GM21619 (cell line): Measurements from ENCODE around the gene TANC1.
A peak's percentile ranks its signal among the peaks of the same experiment; 100 is the strongest.

Source experiments
- ATAC-seq: cut with Tn5 transposase; IDR thresholded peaks from one replicate; pipeline ENCODE4 v1.9.1; 2021; ENCODE audit not compliant: unreplicated experiment

The TANC1 gene

DNA sequence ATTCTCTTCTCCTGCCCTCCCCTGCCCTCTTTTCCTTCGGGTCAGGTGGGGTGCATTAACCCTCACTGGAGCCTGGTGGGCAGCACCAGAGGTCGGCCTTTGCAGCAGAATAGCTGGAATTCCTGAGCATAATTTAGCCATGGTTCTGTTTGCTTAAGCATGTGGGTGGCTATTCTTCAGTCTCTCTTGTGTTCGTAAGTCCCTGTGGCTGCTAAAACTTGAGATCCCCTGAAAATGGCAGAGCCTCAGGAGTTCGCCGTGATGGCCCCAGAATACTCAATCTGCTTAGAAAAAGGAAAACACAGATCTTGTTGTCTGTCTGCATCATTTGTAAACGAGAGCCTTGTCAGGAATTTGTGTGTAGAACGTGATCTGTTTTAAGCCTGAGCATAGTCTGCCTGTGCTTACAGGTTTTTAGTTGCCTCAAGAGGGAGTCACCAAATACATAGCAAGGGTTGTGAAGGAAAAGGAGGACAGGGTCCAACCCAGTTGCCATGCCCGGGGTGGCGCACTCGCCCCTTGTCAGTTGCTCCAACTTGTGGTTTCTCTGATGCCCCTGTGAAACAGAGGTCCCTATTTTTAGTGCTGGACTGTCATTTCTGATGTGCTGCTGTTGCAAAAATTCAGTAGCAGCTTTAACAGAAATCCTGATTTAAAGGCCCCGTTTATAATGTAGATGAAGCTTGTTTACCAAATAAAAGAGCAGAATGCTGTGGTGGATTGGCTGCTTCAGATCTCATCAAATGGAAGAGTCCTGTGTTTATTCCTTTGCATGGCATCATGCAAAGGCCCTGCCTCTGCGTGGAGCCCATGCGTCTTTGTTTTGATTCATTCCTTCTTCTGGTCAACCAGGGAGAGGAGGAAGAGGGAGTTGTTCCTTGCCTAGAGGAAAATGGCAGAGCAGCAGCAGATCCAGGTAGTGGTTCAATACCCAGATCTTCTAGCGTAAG is 243.3 kb downstream of the TANC1 start:
- ATAC-seq: no peak

DNA sequence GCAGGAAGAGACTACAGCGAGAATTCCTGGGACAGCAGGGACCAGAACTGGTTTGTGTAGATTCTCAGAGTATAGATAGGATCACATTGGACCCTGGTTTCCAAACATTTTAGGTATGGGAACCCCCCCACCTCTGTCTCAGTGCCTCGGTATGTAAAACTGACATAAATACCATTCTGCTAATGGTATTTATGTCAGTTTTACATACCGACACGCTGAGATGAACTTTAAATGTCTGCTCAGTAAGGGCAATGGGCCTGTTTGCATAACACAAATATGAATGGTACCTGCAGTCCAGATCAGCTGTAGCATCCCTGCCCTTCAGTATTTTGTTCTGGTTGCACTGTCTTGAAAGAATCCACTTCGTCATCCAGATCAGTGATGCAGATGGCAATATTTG is 244.9 kb downstream of the TANC1 start:
- ATAC-seq: no peak

DNA sequence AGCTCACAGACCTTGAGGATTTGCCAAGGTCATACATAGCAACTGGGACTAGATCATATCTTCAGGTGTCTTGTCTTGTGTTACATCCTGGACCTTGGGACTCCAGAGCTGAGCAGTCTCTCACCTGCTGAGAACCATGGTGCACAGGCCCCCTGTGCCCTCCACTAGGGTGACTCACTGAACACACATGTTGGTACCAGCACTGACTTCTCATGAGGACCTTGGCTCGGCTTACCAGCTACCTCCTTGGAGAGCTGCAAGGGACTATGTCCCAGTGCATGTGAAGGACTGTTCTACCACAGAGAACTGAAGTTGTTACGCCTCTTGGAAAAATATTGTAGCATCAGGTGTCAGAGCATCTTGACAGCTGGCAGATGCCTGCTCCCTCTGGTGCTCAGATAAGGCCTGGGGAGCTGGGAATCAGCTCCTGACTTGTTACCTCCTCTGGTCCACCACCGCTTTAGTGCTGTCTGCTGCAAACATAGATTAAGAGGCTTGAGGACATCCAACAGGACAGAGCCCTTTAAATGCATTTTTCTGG is 246.0 kb downstream of the TANC1 start:
- ATAC-seq: no peak

DNA sequence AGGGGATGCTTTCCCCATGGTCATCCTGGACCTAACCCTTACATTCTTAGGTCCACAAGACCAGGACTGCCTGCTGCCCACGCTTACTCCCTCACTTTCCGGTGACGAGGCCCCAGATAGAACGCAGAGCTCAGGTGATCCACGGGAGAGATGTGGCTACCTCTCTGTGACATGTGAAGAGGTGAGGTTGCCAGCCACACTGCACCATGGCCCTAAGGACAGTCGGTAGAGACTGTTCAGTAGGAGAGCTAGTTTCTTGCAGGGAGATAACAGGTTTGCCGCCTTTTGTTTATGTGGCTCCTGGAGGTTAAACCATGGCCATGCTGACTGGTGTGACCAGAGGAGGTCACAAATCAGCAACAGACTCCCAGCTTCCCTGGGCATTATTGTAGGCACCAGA is 246.7 kb downstream of the TANC1 start:
- no peak for ATAC-seq

DNA sequence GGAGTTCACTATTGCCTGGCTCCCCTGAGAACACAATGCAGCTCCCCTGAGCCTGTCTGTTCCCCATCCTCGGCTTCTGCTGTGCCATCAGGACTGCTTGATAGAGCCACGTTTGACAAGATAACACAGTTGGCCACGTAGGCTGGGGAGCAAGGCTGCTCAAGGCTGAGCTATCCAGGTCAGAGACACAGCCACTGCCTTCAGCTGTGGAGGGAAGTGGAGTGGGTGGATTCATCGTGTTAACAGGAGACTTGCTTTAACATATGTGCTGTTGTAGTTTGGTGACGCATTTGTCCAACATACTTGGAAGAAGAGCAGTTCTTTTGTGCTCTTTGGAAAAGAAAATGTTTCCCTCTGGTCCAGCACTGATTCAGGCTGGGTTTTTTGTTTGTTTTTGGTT is 249.2 kb downstream of the TANC1 start:
- ATAC-seq: no peak

DNA sequence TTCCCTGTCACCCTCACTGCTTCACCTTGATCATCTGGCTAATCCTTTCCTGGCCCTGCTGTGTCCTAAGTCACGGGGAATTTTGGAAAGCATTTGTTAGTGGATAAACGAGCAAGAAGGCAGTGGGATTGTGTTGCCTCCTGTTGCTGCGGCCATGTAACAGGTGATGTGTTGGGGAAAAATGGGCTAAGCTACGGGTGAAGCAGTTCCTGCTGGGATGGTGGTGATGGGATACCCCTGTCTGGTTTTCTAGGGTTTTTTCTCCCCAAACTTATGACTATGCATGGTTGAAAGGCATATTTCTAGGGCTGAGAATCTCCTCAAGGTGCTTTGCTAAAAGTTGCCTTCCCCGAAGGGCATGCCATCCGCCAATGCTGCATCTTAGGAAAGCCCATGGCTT is 249.9 kb downstream of the TANC1 start:
- no peak for ATAC-seq

DNA sequence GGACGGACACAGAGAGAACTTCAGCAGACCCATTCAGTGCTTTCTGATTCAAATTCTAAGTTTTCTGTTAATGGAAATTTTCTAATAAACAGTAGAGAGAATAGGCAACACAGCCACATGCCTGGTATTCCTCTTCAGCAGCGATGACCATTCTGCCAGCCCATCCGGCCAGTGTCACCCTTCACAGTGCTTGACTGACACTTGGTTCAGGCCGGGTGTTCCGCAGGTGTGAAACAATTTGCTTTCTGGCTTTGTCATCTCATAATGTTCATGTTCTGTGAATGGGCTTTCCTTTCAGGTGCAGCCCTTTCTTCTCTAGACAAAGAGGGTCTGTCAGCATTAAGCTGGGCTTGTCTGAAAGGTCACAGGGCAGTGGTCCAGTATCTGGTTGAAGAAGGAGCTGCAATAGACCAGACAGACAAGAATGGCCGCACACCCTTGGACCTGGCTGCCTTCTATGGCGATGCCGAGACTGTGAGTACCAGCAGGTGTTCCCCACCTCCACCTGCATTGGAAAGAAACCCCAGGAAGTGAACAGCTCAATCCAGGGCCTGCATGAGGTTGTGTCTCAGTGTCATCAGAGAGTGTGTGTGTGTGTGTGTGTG is 251.1 kb downstream of the TANC1 start:
- no peak for ATAC-seq

DNA sequence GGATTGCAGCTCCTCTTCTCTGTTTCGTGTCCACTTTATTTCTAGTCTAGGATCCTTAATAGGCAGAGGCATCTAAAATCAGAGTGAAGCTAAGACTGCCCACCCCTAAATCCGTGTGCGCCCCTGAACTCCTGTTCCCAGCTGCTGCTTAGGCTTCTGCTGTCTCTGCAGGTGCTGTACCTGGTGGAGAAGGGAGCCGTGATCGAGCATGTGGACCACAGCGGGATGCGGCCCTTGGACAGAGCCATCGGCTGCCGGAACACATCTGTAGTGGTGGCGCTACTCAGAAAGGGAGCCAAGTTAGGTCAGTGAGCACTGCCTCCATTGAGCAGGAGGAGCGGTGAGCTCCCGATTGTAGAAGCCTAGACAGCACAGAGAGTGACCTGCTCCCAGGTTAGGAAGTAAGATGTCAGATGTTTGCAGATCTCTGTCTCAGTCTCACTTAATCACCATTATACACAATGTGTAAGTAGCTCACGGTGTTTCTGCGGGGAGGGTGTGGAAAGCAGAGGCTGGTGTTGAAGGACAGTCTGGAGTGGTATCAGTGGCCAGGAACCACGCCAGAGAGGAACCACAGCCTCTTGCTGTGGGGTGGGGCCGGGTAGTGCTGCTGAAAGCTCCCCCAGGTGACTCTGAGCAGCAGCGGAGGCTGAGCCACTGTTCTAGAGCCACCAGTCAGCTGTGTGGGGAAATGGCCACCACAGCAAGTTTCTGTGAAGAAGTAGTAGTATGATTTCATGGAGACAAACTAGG is 255.8 kb downstream of the TANC1 start:
- no peak for ATAC-seq

DNA sequence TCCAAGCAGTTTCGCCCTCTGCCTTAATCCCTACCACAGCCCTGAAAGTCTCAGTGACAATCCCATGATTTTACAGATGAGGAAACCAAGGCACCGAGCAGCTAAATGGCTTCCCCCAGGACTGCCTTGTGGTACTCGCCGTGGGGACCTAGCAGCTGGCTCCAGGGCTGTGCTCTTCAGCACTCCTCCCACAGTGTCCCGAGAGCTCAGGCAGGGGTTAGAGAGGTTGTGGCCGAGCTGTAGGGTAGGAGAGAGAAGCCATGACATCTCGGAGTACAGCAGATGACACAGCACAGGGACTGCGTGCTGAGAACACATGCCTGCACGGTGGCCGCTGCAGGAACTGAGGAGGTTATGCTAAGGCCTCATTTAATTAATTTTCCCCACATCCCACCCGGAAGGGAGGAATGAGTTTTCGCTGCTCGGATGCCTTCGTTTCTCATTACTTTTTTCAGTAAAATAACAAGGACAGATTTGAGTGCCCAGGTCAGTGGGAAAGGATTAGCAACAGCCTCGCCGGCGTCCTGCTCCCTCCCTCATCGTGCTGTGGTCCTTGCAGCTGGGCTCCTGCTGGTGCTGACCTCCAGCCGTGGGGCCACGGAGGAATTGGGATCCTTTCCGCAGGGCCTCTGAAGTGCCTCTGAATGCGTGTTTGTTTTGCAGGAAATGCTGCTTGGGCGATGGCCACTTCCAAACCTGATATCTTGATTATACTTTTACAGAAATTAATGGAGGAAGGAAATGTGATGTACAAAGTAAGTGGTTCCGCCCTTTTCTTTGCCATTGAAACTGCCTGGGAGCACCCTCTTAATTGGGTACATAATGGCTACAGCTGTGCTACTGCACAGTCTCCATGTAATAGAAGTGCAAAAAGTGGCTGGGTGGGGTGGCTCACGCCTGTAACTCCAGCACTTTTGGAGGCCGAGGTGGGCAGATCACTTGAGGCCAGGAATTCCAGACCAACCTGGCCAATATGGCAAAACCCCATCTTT is 256.9 kb downstream of the TANC1 start:
- no peak for ATAC-seq

DNA sequence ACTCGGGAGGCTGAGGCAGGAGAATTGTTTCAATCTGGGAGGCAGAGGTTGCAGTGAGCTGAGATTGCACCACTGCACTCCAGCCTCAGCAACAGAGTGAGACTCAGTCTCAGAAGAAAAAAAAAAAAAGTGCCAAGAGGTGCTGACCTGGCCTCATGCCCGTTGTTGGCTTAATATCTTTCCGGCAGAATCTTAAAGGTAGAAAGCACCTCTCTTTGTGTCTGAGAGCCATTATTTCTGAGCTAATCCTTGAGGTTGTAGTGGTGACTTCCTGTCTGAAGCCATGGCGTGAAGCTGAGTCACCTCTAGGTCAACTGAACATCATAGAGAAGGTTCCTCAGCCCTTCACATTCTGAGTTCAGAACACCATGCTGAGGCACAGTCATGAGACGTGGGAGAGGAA is 257.6 kb downstream of the TANC1 start:
- ATAC-seq: peak; percentile 81

DNA sequence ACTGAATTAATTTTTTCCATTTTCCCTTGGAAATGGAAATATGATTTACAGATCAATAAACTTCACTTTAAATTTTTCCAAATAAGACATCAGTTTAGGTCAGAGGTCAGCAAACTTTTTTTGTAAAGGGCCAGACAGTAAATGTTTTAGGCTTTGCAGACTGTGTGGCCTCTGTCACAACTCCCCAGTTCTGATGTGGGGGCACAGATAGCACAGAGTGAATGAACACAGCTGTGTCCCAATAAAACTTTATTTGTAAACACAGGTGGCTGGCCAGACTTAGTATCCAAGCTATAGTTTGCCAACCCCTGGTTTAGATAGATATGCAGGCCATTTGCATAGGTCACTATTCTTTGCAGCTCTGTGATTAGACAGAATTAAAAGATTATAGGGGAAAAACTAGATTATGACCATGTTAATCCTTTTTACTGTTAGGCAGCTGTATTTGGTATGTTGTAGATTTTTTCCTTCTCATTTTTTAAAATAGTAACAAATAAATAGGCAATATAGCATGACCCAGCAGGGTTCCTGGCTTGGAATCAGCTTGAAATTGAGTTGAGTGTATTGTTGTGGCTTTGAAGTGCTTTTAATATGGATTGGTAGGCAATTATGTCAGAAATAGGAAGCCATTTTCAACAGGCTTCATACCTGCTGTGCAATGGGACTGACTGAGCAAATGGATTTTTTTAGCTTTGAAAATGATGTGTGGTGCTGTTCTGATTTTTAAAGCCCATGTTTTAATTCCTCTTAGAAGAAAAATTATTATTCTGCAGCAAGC is 258.4 kb downstream of the TANC1 start:
- ATAC-seq: no peak

DNA sequence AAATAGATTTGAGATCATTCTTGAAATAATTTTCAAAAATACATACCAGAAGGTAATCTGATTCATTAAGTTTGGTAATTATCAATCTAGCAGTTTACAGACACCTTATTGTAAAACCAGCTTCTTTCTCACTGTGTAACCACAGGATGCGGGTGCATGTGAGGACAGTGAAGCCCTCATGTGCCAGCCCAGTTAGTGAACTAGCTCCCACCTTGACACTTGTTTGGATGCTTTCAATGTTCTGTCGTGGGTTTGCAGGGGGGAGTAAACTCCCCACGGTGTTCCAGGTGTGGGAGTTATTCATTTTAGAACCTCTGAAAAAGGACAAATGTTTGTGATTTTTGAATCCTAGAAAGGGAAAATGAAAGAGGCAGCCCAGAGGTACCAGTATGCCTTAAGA is 259.0 kb downstream of the TANC1 start:
- ATAC-seq: no peak

DNA sequence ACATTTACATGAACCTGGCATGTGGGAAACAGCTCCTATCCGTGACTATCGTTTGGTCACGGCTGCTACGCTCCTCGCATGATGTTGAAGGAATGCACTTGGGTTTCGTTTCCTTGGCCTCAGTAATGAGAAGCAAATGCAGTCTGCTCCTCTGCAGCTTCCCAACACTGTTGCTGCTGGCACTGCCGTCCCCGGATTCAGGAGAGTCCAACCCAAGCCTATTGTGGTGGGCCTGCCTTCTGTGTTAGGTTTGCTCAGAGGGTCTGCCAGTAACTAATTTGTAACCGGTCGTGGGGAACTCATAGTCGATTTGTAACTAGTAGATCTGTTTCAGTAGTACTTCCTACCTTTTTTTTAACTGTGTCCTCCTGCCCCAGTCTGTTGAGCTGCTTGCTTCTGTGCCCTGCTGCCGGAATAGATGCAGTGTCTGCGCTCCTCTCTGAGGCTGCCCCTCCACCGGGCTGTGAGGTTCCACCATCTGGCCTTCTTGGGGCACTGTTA is 259.7 kb downstream of the TANC1 start:
- ATAC-seq: no peak

DNA sequence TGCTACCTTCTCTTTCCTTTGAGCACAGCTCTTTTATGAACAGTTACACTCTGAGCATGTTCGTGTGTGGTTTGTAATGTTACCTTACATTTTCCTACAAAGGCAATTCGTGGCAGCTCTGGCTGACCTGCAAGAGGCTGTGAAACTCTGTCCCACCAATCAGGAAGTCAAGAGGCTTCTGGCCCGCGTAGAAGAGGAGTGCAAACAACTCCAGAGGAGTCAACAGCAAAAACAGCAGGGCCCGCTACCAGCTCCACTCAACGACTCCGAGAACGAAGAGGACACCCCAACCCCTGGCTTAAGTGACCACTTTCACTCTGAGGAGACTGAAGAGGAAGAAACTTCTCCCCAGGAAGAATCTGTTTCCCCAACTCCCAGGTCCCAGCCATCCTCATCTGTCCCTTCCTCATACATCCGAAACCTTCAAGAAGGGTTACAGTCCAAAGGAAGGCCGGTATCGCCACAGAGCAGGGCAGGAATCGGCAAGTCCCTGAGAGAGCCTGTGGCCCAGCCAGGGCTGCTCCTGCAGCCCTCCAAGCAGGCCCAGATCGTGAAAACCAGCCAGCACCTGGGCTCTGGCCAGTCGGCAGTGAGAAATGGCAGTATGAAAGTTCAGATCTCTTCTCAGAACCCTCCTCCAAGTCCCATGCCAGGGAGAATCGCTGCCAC is 261.2 kb downstream of the TANC1 start:
- ATAC-seq: no peak

DNA sequence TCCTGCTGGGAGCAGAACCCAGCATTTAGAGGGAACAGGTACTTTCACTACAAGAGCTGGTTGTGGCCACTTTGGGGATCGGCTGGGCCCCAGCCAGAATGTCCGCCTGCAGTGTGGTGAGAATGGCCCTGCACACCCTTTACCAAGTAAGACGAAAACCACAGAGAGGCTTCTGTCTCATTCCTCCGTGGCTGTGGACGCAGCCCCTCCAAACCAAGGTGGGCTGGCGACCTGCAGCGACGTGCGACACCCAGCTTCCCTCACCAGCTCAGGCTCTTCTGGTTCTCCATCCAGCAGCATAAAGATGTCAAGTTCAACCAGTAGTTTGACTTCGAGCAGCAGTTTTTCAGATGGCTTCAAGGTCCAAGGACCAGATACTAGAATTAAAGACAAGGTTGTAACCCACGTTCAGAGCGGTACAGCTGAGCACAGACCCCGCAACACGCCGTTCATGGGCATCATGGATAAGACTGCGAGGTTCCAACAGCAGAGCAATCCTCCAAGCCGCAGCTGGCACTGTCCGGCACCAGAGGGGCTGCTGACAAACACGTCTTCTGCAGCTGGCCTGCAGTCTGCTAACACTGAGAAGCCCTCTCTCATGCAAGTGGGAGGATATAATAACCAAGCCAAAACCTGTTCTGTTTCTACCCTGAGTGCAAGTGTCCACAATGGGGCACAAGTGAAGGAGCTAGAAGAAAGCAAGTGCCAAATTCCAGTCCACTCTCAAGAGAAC is 261.9 kb downstream of the TANC1 start:
- no peak for ATAC-seq

DNA sequence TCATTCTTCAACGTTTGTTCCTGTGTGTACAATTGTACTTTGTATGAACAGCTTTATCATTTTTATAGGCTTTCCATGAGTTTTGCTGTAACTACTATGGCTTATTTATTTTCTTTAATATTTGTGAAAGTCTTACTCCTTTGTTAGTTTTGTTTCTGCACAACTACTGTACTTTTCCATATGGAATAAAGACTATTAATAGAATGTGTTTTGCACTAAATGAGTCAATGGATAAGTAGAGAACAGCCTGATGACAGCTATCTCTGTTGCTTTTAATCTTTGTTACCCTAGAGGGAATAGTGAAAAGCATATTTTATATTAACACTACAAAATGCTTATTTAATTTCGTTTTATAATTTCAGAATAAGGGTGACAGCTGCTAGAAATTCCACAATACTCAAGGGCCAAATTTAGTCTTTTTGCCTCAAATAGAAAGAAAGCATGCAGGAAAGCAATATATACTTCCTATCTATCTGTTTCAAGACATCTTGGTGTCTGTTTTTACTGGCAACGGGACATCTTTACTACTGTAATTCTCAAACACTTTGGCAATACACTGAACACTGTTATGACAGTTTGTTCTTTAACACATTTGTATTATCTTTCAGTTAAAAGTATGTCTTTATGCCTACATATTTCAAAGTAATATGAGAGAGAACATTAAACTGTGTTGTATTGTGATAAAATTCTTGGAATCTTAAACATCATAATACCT is 264.2 kb downstream of the TANC1 start:
- ATAC-seq: no peak

DNA sequence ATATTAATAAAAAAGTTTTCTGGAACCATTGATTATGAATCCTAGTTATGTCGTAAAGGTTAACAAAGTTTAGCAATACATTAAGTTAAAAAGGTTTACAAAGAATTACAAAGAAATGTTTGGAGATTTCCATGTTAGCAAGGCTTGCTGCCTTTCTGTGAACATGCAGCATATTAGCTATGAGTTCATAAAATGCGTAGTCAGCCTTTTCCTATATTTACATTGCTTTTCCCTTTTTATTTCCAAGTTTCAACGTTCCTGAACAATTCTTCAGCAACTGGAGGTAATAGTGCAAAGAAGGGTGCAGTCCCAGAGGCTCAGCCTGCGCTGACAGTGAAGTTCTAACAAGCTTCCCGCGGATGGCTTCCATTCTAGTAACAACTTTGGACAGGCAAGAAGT is 266.4 kb downstream of the TANC1 start:
- no peak for ATAC-seq

DNA sequence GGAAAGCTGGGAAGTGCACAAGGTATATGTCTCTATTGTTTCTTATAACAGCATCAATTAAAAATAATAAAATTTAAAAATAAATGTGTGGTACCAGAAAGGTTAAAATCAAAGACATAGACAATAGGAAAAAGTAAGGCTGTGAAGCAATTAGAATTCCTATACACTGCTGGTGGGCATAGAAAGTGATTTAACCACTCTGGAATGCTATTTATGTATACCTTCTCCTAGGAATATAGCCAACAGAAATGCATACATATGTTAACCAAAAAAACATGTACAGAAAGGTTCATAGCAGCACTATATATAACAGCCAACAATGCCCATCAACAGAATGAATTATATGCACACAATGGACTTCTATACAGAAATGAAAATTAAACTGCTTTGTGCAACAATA is 275.1 kb downstream of the TANC1 start:
- ATAC-seq: no peak
